ENCODE results near the gene PTGES3L. TPM values are rescaled to one million over a fixed set of nuclear protein-coding genes. Genes with fewer than 3 reads are reported as not detected.

PTGES3L gene
- total and polyA plus RNA-seq, 2 of the 13 experiments (the other 11 are each of a cell fraction or from before 2014, with no cell fraction given): 1.2 to 2.9 TPM

GRCh38 chr17:42997984-42998938 is 18.4 kb upstream of the PTGES3L start, which contains the start of gene RPL27 (continued):
- TF ChIP-seq HMGXB4 (CRISPR knock-in tag; IDR thresholded peaks at IDR 0.05; ENCODE audit: borderline replicate concordance in 1 of 2, low read depth in 1 of 2) (peak; percentile 97), HNRNPL (IDR thresholded peaks at IDR 0.05; ENCODE audit: low read depth, low read length) (peak; percentile 85), MXD4 (CRISPR knock-in tag; IDR thresholded peaks at IDR 0.05) (peak; percentile 94), KDM4B (CRISPR knock-in tag; IDR thresholded peaks at IDR 0.05) (peak; percentile 94), HOXA5 (CRISPR knock-in tag; IDR thresholded peaks at IDR 0.05) (peak; percentile 97), KDM5A (IDR thresholded peaks at IDR 0.05; ENCODE audit: borderline replicate concordance, low read length) (peak; percentile 94), STAG1 (CRISPR knock-in tag; IDR thresholded peaks at IDR 0.05) (peak; percentile 78), SETDB1 (CRISPR knock-in tag; IDR thresholded peaks at IDR 0.05; ENCODE audit: borderline replicate concordance) (no peak), ISL2 (CRISPR knock-in tag; IDR thresholded peaks at IDR 0.05) (peak; percentile 87), TBX3 (IDR thresholded peaks at IDR 0.05; ENCODE audit: borderline replicate concordance) (peak; percentile 84), NFE2L2 (IDR thresholded peaks at IDR 0.05; ENCODE audit: low read length) (peak; percentile 1; the same call in 1 of the 2 replicates), SATB2 (CRISPR knock-in tag; IDR thresholded peaks at IDR 0.05) (peak; percentile 8; the same call in 1 of the 2 replicates), ONECUT2 (CRISPR knock-in tag; IDR thresholded peaks at IDR 0.05) (no peak), ZNF280B (CRISPR knock-in tag; IDR thresholded peaks at IDR 0.05; ENCODE audit: borderline replicate concordance) (peak; percentile 94), ZNF816 (CRISPR knock-in tag; IDR thresholded peaks at IDR 0.05; ENCODE audit: borderline replicate concordance) (no peak; the same call in 1 of the 2 replicates), TAF1 (CRISPR knock-in tag; IDR thresholded peaks at IDR 0.05) (peak; percentile 99), RARG (CRISPR knock-in tag; IDR thresholded peaks at IDR 0.05; ENCODE audit: low read depth) (peak; percentile 95; the same call in 1 of the 2 replicates), HIC2 (CRISPR knock-in tag; IDR thresholded peaks at IDR 0.05; ENCODE audit: low read depth) (no peak), DBP (CRISPR knock-in tag; IDR thresholded peaks at IDR 0.05; ENCODE audit: not compliant biosample characterization) (no peak), MIER3 (CRISPR knock-in tag; IDR thresholded peaks at IDR 0.05; ENCODE audit: borderline replicate concordance) (peak; percentile 99), HNRNPUL1 (IDR thresholded peaks at IDR 0.05; ENCODE audit: low read depth, low read length) (no peak), FOSL2 (CRISPR knock-in tag; IDR thresholded peaks at IDR 0.05) (peak; percentile 86)

All from HepG2 (cell line).